ENCODE results near the gene BCKDK. TPM values are rescaled to one million over a fixed set of nuclear protein-coding genes. Genes with fewer than 3 reads are reported as not detected.

Gene BCKDK
- total and polyA plus RNA-seq, 2 of the 8 experiments (the other 6 are each of a cell fraction or from before 2014, with no cell fraction given) = 49.6 to 77.1 TPM

- TF ChIP-seq EP300 (IDR thresholded peaks at IDR 0.05; ENCODE audit: borderline replicate concordance in 1 of 2, low read depth in 2 of 2, low read length in 2 of 2) (0 out of 3 replicates have a peak, but pooled peaks of 1 of the 2 experiments have one; percentile 10), POLR2AphosphoS5 (IDR thresholded peaks at IDR 0.05; ENCODE audit: low read depth, low read length) (peak; percentile 37; the same call in 1 of the 2 replicates), BRCA1 (IDR thresholded peaks at IDR 0.05; ENCODE audit: low read depth, low read length) (no peak), CREB1 (IDR thresholded peaks at IDR 0.05) (0 out of 2 replicates have a peak, but pooled peaks have one; percentile 12), PHF8 (conservative IDR thresholded peaks at IDR 0.05; ENCODE audit: low read depth, low read length) (peak; percentile 55), BACH1 (IDR thresholded peaks at IDR 0.05; ENCODE audit: low read length) (no peak), SRF (IDR thresholded peaks at IDR 0.05; ENCODE audit: low read depth, low read length) (no peak), EGR1 (IDR thresholded peaks at IDR 0.05; ENCODE audit: borderline replicate concordance, low read depth, low read length) (peak; percentile 88), TAF1 (IDR thresholded peaks at IDR 0.05; ENCODE audit: low read depth, low read length) (peak; percentile 26)
- TF ChIP-seq, protein P1, sequence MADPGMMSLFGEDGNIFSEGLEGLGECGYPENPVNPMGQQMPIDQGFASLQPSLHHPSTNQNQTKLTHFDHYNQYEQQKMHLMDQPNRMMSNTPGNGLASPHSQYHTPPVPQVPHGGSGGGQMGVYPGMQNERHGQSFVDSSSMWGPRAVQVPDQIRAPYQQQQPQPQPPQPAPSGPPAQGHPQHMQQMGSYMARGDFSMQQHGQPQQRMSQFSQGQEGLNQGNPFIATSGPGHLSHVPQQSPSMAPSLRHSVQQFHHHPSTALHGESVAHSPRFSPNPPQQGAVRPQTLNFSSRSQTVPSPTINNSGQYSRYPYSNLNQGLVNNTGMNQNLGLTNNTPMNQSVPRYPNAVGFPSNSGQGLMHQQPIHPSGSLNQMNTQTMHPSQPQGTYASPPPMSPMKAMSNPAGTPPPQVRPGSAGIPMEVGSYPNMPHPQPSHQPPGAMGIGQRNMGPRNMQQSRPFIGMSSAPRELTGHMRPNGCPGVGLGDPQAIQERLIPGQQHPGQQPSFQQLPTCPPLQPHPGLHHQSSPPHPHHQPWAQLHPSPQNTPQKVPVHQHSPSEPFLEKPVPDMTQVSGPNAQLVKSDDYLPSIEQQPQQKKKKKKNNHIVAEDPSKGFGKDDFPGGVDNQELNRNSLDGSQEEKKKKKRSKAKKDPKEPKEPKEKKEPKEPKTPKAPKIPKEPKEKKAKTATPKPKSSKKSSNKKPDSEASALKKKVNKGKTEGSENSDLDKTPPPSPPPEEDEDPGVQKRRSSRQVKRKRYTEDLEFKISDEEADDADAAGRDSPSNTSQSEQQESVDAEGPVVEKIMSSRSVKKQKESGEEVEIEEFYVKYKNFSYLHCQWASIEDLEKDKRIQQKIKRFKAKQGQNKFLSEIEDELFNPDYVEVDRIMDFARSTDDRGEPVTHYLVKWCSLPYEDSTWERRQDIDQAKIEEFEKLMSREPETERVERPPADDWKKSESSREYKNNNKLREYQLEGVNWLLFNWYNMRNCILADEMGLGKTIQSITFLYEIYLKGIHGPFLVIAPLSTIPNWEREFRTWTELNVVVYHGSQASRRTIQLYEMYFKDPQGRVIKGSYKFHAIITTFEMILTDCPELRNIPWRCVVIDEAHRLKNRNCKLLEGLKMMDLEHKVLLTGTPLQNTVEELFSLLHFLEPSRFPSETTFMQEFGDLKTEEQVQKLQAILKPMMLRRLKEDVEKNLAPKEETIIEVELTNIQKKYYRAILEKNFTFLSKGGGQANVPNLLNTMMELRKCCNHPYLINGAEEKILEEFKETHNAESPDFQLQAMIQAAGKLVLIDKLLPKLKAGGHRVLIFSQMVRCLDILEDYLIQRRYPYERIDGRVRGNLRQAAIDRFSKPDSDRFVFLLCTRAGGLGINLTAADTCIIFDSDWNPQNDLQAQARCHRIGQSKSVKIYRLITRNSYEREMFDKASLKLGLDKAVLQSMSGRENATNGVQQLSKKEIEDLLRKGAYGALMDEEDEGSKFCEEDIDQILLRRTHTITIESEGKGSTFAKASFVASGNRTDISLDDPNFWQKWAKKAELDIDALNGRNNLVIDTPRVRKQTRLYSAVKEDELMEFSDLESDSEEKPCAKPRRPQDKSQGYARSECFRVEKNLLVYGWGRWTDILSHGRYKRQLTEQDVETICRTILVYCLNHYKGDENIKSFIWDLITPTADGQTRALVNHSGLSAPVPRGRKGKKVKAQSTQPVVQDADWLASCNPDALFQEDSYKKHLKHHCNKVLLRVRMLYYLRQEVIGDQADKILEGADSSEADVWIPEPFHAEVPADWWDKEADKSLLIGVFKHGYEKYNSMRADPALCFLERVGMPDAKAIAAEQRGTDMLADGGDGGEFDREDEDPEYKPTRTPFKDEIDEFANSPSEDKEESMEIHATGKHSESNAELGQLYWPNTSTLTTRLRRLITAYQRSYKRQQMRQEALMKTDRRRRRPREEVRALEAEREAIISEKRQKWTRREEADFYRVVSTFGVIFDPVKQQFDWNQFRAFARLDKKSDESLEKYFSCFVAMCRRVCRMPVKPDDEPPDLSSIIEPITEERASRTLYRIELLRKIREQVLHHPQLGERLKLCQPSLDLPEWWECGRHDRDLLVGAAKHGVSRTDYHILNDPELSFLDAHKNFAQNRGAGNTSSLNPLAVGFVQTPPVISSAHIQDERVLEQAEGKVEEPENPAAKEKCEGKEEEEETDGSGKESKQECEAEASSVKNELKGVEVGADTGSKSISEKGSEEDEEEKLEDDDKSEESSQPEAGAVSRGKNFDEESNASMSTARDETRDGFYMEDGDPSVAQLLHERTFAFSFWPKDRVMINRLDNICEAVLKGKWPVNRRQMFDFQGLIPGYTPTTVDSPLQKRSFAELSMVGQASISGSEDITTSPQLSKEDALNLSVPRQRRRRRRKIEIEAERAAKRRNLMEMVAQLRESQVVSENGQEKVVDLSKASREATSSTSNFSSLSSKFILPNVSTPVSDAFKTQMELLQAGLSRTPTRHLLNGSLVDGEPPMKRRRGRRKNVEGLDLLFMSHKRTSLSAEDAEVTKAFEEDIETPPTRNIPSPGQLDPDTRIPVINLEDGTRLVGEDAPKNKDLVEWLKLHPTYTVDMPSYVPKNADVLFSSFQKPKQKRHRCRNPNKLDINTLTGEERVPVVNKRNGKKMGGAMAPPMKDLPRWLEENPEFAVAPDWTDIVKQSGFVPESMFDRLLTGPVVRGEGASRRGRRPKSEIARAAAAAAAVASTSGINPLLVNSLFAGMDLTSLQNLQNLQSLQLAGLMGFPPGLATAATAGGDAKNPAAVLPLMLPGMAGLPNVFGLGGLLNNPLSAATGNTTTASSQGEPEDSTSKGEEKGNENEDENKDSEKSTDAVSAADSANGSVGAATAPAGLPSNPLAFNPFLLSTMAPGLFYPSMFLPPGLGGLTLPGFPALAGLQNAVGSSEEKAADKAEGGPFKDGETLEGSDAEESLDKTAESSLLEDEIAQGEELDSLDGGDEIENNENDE (IDR thresholded peaks at IDR 0.05; ENCODE audit: insufficient replicate concordance, low read length) = no peak
Measured at GRCh38 chr16:31073142-31073969, 34.8 kb upstream of the BCKDK start (continued).
